HG02981 (cell line): ENCODE results near the gene MAD1L1.
A peak's percentile ranks its signal among the peaks of the same experiment; 100 is the strongest.

Experiments
- ATAC-seq: cut with Tn5 transposase; IDR thresholded peaks from one replicate; pipeline ENCODE4 v1.9.1; 2021; ENCODE audit warnings: mild to moderate bottlenecking, moderate library complexity; ENCODE audit not compliant: unreplicated experiment

Gene MAD1L1

DNA sequence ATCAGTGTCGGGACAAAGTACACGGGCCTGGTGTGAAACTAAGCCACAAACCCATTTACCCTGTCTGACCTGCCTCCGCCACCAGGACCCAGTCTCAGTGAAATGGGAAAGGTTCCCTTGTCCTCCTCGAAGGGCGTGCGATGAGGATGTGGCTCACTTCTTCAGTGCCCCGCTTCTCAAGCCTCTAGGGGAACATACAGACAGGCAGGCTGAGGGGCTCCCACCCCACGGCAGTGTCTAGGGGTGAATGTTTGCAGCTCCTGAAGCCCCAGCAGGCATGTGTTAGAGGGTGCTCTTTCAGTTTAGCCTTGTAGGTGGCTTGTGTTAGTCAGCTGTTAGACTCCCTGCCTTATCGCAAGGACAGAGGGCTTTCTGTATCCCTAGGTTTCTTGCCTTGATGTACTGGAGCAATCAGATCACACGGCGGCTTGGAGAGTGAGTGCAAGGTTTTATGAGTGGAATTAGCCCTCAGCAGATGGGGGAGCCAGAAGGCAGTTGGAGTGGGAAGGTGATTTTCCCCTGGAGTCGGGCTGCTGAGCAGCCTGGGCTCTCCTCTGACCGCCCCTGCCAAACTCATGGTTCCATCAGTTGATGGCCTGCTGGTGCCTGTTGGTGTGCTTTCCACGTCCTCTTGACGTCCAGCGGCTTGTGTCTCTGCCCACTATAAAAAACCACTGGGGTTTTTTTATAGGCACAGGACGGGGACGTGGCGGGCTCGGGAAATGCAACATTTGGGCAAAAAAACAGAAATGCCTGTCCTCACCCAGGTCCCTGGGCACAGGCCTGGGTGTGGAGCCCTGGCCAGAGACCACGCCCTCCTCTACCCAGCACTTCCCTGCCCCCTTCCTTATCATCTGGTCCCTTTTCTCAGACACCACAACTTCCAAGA, 10.0 kb upstream of the MAD1L1 start:
- ATAC-seq: no peak

DNA sequence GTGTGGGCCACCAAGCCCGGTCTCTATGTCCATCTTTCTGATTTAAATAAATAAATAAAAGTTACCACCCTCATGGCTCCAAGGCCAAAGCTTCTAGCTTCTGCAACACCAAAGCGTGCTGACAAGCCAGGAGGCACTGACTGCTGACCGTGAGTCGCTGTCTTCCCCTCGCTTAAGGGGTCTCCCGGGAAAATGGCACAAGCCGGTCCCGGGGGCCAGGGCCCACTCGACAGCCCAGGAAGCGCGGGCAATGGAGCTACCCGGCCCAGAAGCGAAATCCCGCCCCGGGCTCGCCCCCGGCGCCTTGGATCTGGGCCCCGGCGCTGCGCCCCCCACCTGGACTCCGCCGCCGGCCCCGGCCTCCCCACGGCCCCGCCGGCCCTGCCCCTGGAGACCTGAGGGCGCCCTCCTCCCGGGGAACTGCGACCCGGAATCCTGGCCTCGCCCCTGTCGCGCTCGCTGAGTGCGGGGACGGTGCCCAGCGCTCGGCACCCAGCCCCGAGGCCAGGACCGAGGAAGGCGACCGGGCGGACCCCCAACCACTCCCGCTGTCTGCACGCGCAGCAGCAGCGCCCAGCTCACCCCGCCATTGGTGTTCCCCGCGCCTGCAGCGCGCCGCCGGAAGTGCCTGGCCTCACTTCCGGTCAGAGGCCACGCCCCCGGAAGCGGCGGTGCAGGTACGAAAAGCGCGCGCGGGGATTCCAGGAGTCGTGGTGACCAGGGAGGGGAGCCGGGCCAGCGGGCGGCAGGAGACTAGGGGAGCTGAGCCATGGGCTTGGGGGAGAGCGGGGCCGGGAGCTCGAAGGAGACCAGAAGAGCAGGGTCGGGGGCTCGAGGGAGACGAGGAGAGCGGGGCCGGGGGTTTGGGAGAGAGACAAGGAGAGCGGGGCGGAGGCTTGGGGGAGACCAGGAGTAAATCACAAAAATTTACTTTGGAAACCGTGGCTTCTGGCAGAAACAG, 9.1 kb upstream of the MAD1L1 start, which contains the start of the genes MRM2 and NUDT1:
TSS of gene MRM2 (minus strand) at position 626 of the 961 bp plus-strand sequence. CDS start at position 590, 36 bp downstream.
TSS of gene NUDT1 (plus strand) at position 647 of the 961 bp plus-strand sequence. CDS start 2,349 bp downstream, outside the sequence.
- ATAC-seq: peak; percentile 65

DNA sequence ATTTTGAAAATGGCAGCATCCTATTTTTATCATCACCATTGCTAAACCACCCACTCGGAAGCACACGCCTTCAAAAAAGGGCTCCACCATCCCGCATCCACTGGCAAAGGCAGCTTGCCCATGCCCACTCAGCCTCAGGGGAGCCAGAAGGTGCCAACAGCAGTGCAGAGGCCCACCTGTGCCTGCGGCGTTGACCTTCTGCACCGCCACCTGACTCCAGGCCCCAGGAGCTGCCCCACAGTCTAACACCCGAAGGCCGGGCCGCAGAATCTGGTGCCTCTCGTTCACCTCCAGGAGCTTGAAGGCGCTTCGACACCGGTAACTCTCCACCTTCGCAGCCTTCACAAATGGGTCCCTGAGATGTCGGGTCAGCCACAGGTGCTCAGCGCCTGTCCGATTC, 6.5 kb upstream of the MAD1L1 start:
- no peak for ATAC-seq

DNA sequence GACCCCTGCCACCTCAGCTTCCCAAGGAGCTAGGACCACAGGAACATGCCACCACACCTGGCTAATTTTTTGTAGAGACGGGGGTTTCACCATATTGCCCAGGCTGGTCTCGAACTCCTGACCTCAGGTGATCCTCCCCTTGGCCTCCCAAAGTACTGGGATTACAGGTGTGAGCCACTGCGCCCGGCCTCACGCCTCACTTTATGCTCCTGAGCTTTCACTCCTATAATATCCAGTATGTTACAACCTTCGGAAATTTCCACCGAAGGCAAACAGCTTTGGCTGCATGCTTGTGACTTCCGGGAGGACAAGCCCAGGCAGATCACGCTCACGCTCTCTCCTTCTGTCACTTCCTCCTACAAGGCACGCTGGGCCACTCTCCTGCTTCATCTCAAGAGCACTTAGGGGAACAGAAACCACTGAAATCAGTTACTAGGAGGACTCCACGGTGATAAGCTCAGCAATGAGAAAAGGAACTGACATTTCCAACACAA, 4.4 kb upstream of the MAD1L1 start:
- peak; percentile 57 for ATAC-seq

DNA sequence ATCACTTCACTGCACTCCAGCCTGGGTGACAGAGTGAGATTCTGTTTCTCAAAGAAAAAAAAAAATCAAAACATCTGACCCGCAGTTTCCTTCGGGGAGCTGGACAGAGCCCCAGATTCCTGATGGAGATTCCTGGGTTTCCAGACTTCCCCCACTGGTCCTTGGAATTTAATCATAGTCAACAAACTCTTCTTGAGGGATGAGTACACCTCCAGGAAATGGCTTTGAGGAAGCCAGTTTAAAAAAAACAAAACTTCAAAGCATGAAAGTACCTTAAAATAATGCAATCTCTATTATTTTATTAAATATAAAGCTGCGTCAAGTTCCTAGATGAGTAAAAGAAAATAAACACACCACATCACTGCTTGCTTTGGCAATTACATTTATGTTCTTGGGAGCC, 1.2 kb upstream of the MAD1L1 start:
- ATAC-seq: no peak

DNA sequence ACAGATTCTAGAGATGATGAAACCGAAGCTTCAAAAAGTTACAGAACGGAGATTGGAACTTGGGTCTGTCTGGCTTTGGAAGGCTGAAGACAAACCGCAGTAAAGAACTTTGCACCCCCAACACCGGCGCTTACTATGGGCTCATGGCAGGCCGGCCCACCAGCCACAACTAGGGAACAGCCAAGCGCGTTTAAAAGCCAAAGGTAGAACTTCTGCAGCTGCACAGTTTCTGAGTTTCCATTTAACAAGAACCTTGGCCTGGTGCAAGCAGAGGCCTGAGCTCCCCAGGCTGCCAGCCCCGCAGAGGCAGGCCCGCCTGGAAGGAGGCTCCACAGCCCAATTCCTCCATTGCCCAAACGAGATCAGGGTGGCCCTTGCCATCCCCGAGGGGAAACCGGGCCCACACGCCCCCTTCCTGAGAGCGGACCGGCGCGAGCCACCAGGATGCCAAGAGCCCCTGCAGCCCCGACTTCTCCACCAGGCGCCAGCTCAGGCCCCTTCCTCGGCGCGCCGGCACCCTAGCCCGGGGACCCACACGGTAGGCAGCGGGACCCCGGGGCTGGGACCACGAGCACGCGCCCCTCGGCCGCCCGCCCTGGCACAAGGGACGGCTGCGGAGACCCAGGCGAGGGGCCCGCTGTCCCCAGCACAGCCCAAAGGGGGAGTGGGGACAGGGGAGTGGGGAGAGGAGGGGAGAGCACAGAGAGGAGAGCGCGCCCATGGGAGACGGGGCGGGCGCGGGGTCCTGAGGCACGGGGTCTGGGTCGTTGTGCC, 566 bp downstream of the MAD1L1 start:
- peak; percentile 34 for ATAC-seq

DNA sequence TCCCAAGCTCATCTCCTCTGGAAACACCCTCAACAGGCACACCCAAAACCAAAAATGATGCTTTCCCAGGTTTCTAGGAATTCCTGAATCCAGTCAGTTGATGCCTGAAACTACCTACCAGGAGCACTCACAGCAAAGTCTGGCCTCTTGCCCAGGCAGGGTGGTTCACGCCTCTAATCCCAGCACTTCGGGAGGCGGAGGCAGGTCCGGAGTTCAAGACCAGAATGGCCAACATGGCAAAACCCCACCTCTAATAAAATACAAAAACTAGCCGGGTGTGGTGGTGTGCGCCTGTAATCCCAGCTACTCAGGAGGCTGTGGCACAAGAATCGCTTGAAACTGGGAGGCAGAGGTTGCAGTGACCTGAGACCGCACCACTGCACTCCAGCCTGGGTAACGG, 1.9 kb downstream of the MAD1L1 start:
- ATAC-seq: no peak

DNA sequence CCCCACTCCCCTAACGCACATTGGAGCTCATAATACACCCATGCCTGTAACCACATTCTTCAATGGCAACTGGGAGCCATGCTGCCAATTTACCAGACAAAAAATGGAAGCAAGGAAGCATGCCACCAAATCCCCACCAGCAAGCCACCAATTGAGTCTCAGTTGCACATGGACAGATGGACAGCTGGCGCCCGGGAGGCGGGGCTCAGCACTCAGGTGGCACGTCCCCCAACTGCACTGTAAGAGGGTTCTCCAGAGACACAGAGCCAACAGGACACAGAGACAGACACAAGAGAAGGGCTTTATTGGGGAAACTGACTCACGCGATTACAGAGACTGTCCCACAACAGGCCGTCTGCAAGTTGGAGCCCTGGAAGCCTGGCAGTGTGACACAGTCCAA, 2.5 kb downstream of the MAD1L1 start:
- no peak for ATAC-seq

DNA sequence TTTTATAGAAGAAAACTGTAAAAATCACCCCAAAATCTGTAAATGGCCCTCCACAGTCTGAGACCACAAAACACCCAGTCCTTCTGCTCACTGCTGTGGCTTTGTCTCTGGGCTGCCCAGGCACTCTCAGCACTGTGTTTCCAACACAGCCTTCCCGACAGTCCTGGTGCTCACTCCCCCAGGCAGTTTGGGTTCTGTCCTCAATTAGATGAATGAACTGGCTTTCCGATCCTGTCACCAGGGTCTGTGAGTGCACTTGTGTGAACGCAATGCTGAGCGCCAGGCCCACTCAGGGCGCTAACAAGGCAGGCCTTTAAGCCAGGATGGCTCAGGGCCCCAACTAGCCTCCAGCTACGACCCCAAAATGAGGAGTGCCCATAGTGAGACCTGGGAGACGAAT, 3.3 kb downstream of the MAD1L1 start:
- ATAC-seq: no peak

DNA sequence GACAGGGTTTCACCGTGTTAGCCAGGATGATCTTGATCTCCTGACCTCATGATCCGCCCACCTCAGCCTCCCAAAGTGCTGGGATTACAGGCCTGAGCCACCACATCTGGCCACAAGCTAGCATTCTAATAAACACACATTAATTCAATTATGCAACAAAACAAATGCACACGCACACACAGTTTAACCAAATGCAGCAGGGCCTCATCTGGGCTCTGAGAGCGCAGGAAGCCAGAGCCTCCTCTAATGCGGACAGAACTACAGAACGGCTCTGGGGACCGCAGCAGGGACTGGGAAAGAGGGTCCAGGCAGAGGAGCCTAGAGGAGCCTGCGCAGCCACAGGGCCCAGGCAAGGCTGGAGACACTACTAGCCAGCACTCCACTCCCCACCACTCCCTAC, 3.8 kb downstream of the MAD1L1 start:
- ATAC-seq: no peak

DNA sequence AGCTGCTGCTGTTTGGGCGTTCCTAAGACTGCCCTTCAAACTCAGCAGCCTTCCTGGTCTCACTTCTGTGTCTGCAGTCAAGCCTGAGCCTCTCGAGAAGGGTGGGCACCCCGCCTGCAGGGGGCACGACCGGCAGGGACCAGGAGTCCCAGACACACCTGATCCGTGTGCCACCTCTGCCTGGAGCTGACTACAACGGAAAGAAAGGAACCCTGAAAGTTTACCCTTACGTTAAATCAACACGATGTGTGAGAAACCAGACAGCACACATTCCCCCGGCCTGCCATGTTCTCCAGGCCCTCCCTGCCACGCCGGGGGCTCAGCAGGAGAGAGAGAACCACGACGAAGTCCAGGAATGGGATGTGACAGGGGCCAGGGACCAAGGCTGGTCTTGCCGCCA, 5.0 kb downstream of the MAD1L1 start:
- ATAC-seq: no peak

DNA sequence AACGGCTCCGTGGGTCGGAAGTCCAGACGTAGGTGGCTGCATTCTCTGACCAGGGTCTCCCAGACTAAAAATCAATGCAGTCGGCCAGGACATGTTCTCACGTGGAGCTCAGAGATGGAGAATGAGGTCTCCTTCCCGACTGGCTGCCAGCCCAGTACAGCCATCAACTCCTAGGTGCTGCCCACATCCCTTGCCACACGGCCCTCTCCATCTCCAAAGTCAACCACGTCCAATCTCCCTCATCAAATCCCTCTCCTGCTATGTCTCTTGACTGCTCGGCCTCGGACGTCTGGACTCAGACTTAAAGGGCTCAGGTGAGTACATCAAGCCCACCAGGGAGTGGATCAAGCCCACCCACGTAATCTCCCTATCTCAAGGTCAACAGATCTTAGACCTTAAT, 6.9 kb downstream of the MAD1L1 start:
- ATAC-seq: no peak

DNA sequence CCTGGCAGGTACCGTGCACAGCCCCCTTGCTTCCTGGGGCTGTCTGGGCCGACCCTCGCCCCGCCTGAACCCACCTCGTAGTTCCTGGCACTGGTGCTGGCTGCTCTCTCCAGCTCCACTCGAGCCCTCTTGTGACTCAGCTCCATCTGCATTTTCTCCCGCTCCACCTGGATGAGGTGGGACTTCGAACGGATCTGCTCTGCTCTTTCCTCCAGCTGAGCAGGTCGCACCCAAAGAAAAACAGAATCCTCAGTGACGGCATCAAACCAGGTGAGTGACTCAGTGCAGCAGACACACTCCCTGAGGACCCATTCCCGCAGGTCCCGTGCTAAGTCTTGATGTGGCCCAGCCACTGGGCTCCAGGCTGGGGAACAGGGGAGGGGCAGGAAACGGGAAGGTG, 7.4 kb downstream of the MAD1L1 start:
- ATAC-seq: no peak

DNA sequence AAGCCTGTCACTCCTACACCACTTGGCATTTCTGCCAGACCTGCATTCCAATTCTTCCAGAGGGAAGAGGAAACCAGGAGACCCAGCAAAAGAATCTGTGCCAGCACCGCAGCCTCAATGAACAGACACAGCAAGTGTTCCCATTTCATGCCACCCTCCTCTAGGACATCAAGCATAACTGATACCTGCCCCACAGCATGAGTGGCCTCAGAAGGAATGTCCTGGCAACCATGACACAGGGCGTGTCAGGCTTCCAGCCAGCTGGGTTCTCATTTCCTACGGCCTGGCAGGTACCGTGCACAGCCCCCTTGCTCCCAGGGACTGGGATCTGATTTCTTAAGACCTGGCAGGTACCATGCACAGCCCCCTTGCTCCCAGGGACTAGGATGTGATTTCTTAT, 7.8 kb downstream of the MAD1L1 start:
- ATAC-seq: no peak

DNA sequence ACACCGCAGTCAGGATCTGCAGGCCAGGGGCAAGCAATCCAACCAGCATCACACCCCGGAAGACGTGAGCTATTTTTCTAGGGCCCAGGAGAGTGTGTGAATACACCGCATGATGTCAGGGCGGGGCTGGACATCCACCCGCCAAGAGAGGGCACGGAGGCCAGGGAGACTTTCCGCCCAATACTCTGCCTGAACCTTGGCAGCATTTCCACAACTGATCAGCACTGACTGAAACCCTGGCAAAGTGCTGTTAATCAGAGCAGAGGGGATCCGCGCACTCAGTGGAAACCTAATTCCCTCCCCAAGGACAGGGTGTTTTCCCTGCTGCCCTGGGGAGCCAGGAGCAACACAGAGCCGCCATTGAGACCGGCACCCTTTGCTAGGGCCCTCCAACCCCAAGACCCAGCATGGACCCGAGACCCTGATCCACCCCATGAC, 8.2 kb downstream of the MAD1L1 start:
- no peak for ATAC-seq

DNA sequence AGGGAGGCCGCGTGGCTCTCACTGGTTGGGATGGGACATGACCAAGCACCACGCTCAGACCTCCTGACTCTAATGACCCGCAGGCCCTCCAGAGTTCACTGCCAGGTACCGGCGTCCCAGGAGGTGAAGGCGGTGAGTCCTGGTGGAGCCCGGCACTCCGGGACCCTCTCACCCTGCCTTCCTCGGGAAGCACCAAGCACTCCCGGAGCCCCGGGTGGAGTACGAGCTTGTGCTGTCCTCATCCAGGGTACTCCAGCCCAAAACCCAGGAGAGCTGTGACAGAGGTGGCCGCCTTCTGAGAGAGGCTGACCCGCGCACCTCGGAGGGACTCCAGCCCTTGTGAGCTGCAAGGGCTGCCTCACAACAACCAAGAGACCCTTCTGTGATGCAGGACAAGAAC, 9.4 kb downstream of the MAD1L1 start:
- no peak for ATAC-seq

DNA sequence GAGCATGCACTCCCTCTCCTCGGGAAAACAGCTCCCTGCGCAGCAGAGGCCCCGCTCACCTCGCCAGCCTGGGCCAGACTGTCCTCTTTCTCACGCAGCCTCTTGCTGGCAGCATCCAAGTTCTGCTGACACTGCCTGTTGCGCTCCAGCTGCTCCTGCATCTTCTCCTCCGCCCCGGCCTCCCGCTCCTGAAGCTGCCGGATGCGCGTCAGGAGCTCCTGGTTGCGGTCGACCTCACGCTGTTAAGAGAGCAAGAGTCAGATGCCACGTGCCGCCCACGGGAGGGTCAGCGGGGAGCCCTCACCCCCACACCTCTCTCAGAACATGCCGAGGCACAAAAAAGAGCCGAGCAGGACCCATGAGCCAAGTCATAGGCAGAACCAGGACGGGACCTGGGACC, 10.2 kb downstream of the MAD1L1 start:
- ATAC-seq: no peak

DNA sequence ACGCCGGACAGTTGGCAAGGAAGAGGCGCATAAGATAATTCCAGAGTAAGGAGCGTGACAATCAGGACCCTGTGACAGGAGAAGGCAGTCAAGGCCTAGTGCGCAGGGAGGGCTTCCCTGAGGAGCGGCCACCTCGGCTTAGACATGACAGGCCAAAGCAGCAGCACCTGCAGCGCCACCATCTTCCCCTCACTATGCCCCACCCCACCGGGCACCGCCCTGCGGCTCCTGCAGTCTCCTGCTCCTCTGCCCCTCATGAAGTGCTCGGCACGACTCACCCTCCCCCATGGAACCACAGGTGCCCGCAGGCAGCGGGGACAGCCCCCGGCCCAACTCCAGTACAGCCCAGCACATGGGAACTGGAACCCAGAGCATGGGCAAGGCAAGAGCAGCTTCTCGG, 11.8 kb downstream of the MAD1L1 start:
- ATAC-seq: no peak

DNA sequence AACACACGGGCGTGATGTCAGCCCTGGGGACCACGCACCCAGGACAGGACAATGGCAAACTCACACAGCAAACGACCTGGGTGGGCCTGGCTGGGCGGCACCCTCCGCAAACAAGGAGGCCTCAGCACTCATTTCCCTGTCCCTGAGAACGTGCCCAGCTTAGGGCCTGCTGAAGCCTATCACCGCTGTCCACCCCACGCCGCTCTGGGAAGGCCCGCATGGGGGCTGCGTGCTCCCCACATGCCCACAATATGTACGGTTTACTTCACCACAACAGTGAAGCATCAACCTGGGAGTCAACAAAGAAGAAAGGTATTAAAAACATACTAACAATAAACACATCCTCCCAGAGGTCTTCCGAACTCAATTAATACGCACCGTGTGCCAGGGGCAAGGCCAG, 12.2 kb downstream of the MAD1L1 start:
- no peak for ATAC-seq

DNA sequence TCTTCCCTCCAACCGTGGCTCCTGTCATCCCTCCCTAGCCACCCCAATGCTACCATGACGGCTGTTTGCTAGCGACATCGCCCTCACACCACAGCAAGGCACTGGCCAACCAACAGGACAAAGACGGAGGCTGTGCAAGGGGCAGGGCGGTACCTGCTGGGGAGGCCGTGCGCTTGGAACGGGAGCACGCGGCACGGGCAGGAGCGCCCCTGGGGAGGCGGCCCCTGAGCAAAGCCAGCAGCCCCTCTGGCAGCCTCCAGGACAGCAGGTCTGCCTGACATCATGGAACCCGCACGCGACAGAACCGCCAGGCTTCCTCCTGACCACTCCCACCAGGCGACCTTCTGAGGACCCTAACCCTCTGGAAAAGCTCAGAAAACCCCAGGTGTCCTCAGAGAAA, 12.7 kb downstream of the MAD1L1 start:
- no peak for ATAC-seq

DNA sequence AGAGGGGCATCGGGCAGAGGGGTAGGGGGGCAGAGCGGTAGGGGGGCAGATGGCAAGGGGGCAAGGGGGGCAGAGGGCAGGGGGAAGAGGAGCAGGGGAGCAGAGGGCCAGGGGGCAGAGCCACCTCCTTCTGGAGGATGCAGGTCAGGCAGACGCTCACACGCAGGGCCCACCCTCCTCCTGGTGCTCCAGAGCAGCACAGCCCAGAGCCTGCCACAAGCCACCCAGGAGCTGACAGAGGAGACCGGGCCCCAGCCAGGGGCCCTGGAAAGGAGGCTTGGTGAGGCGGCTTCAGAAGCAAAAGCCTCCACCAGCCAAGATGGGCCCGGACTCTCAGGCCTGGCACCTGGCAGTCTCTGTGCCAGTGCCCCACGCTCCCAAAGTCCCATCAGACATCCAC, 13.1 kb downstream of the MAD1L1 start:
- no peak for ATAC-seq
